A673 (cell line): ENCODE measurements around the gene INCENP. TPM values are rescaled to one million over a fixed set of nuclear protein-coding genes. Genes with fewer than 3 reads are reported as not detected.

ENCODE experiments used
- BruUV-seq: library from RNA; stranded (reverse); fragments of 400-500 nt; replicated peaks from 2 replicates; lab custom pipeline; 2021; lab: Mats Ljungman, UMichigan
- CTCF ChIA-PET: fragments of 300-600 bp; sonication (Branson Sonifier 250); formaldehyde crosslinking; loops from one replicate; lab custom pipeline; 2022; ENCODE audit warnings: antibody characterized with exemption; lab: Charles Lee
- POLR2A ChIA-PET: fragments of 300-600 bp; sonication (Branson Sonifier 250); formaldehyde crosslinking; loops from one replicate; lab custom pipeline; 2022; ENCODE audit warnings: antibody characterized with exemption; ENCODE audit not compliant: low non-redundant PET; lab: Charles Lee
- DNase-seq: peaks from one replicate; pipeline ENCODE4 v3.0.0-alpha.2; 2015; ENCODE audit warnings: low spot score
- H3K27ac ChIP-seq: fragments of 200-600 bp; sonication (generic); 2 replicates; pipeline ENCODE4 v1.5.1; 2016; ENCODE audit warnings: mixed run types, low read depth, mild to moderate bottlenecking, mixed read lengths, antibody characterized with exemption, low read length; ENCODE audit not compliant: poor library complexity, severe bottlenecking
- H3K27me3 ChIP-seq: fragments of 200-600 bp; sonication (generic); replicated peaks from 2 replicates; pipeline ENCODE4 v1.6.1; 2017; ENCODE audit warnings: mixed run types, low read depth, mild to moderate bottlenecking, mixed read lengths, antibody characterized with exemption, low read length; ENCODE audit not compliant: insufficient read depth, poor library complexity
- H3K36me3 ChIP-seq: fragments of 200-600 bp; sonication (generic); 2 replicates; pipeline ENCODE4 v1.6.1; 2016; ENCODE audit warnings: mixed run types, mild to moderate bottlenecking, mixed read lengths, antibody characterized with exemption, low read length; ENCODE audit not compliant: insufficient read depth, poor library complexity, severe bottlenecking
- H3K4me1 ChIP-seq: fragments of 200-600 bp; sonication (generic); 2 replicates; pipeline ENCODE4 v1.6.1; 2017; ENCODE audit warnings: mixed run types, mild to moderate bottlenecking, mixed read lengths, antibody characterized with exemption, low read length; ENCODE audit not compliant: insufficient read depth, poor library complexity, severe bottlenecking
- H3K4me3 ChIP-seq: fragments of 200-600 bp; sonication (generic); 2 replicates; pipeline ENCODE4 v1.5.1; 2016; ENCODE audit warnings: low read depth, mixed run types, mild to moderate bottlenecking, mixed read lengths, low read length; ENCODE audit not compliant: poor library complexity, severe bottlenecking
- H3K9me3 ChIP-seq: fragments of 200-600 bp; sonication (generic); 2 replicates; pipeline ENCODE4 v1.6.1; 2016; ENCODE audit warnings: mixed run types, low read depth, mild to moderate bottlenecking, mixed read lengths, antibody characterized with exemption, low read length; ENCODE audit not compliant: poor library complexity, severe bottlenecking
- EZH2 ChIP-seq: fragments of 200-600 bp; sonication (generic); IDR thresholded peaks from 2 replicates; pipeline ENCODE4 v1.6.1; 2017; ENCODE audit warnings: borderline replicate concordance, low read depth, mild to moderate bottlenecking, mixed read lengths, antibody characterized with exemption, low read length; ENCODE audit not compliant: poor library complexity, severe bottlenecking
- intact Hi-C: fragments of 100-400 bp; cut with micrococcal nuclease; formaldehyde crosslinking; loops from one replicate; pipeline ENCODE4 v1.10.0; 2022; ENCODE audit not compliant: unreplicated experiment
- total RNA-seq: library from RNA; stranded (reverse); gene quantifications from 2 replicates; pipeline ENCODE4 v1.2.3, GENCODE V29; 2021
- TF ChIP-seq, protein P1 (sequence below): fragments of 300-800, 200-600 bp; sonication (generic); conservative IDR thresholded peaks from 2 replicates; pipeline ENCODE4 v1.5.1; 2017; ENCODE audit warnings: low read depth, mild to moderate bottlenecking, antibody characterized with exemption, low read length, moderate library complexity, mixed read lengths

Gene INCENP
- total RNA-seq, 1 experiment from 2014 or later: 233 TPM

- peaks cover 10% of the 10 kb centered on the region for H3K4me1 ChIP-seq
- POLR2A ChIA-PET: no interaction called here
- TF ChIP-seq, protein P1, sequence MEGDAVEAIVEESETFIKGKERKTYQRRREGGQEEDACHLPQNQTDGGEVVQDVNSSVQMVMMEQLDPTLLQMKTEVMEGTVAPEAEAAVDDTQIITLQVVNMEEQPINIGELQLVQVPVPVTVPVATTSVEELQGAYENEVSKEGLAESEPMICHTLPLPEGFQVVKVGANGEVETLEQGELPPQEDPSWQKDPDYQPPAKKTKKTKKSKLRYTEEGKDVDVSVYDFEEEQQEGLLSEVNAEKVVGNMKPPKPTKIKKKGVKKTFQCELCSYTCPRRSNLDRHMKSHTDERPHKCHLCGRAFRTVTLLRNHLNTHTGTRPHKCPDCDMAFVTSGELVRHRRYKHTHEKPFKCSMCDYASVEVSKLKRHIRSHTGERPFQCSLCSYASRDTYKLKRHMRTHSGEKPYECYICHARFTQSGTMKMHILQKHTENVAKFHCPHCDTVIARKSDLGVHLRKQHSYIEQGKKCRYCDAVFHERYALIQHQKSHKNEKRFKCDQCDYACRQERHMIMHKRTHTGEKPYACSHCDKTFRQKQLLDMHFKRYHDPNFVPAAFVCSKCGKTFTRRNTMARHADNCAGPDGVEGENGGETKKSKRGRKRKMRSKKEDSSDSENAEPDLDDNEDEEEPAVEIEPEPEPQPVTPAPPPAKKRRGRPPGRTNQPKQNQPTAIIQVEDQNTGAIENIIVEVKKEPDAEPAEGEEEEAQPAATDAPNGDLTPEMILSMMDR: no peak
- TF ChIP-seq EZH2: no peak
- no peak overlapping the region for H3K4me3 ChIP-seq
- intact Hi-C loops: no loop called here
- H3K36me3 ChIP-seq: peaks cover 70% of the 10 kb centered on the region
- no peak for DNase-seq
- no TSS peak for BruUV-seq
- H3K27ac ChIP-seq: no peak overlapping the region
- no peaks in the 10 kb centered on the region for H3K9me3 ChIP-seq
- CTCF ChIA-PET: no interaction called here
- no peaks in the 10 kb centered on the region for H3K27me3 ChIP-seq
These were observed 4.3 kb downstream of the INCENP start for GRCh38 chr11:62127941-62128770.

DNA sequence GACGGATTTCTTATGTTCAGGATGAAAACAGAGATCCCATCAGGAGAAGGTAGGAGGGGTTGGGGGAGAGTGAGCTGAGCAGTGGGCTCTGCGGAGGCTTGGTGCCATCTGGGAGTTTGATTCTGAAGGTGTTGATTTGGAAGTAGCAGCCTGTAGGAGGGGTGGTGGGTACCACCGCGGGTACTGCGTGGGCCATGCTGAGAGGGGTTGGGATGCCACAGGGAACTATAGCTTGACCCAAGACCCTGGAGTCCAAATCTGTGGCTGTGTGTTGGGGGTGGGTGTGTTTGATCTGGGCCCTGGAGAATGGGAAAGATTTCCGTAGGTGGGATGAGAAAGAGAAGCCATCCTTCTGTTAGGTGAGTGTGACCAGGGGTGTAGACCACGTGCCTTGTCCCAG is 5.0 kb downstream of the INCENP start:
- Histone ChIP-seq H3K36me3 (peaks cover 76% of the 10 kb centered on the region), H3K9me3 (no peaks in the 10 kb centered on the region), H3K27ac (no peak overlapping the region), H3K27me3 (no peaks in the 10 kb centered on the region), H3K4me3 (no peak overlapping the region), H3K4me1 (peaks cover 10% of the 10 kb centered on the region)
- intact Hi-C loops: no loop called here
- TF ChIP-seq, protein P1: no peak
- TF ChIP-seq EZH2: no peak
- ChIA-PET POLR2A (no interaction called here), CTCF (no interaction called here)
- no TSS peak for BruUV-seq
- DNase-seq: no peak

GRCh38 chr11:62129590-62130282 is 5.9 kb downstream of the INCENP start:
- Histone ChIP-seq H3K36me3 (peaks cover 82% of the 10 kb centered on the region), H3K27me3 (no peaks in the 10 kb centered on the region), H3K9me3 (no peaks in the 10 kb centered on the region), H3K27ac (no peak overlapping the region), H3K4me1 (peaks cover 10% of the 10 kb centered on the region), H3K4me3 (no peak overlapping the region)
- POLR2A ChIA-PET: interaction anchor here (0.6 kb wide), 1 partner anchor 292 kb away, joined by 3 read pairs; no protein-coding TSS in a partner anchor
- CTCF ChIA-PET: no interaction called here
- intact Hi-C loops: no loop called here
- BruUV-seq: no TSS peak
- no peak for TF ChIP-seq EZH2
- TF ChIP-seq, protein P1: no peak
- no peak for DNase-seq
